Measurements from ENCODE around the gene RYR3.

- TF ChIP-seq, protein P1, sequence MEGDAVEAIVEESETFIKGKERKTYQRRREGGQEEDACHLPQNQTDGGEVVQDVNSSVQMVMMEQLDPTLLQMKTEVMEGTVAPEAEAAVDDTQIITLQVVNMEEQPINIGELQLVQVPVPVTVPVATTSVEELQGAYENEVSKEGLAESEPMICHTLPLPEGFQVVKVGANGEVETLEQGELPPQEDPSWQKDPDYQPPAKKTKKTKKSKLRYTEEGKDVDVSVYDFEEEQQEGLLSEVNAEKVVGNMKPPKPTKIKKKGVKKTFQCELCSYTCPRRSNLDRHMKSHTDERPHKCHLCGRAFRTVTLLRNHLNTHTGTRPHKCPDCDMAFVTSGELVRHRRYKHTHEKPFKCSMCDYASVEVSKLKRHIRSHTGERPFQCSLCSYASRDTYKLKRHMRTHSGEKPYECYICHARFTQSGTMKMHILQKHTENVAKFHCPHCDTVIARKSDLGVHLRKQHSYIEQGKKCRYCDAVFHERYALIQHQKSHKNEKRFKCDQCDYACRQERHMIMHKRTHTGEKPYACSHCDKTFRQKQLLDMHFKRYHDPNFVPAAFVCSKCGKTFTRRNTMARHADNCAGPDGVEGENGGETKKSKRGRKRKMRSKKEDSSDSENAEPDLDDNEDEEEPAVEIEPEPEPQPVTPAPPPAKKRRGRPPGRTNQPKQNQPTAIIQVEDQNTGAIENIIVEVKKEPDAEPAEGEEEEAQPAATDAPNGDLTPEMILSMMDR (IDR thresholded peaks at IDR 0.05), result no peak
- TF ChIP-seq POLR2A (IDR thresholded peaks at IDR 0.05), result no peak
These were observed 344.1 kb downstream of the RYR3 start for GRCh38 chr15:33654860-33655259.

Data from lower leg skin (tissue), 3 donors.